A673 (cell line): ENCODE results near the gene LRPPRC. TPM values are rescaled to one million over a fixed set of nuclear protein-coding genes. Genes with fewer than 3 reads are reported as not detected.

Experiments
- BruUV-seq: library from RNA; stranded (reverse); fragments of 400-500 nt; replicated peaks from 2 replicates; lab custom pipeline; 2021; lab: Mats Ljungman, UMichigan
- CTCF ChIA-PET: fragments of 300-600 bp; sonication (Branson Sonifier 250); formaldehyde crosslinking; loops from one replicate; lab custom pipeline; 2022; ENCODE audit warnings: antibody characterized with exemption; lab: Charles Lee
- POLR2A ChIA-PET: fragments of 300-600 bp; sonication (Branson Sonifier 250); formaldehyde crosslinking; loops from one replicate; lab custom pipeline; 2022; ENCODE audit warnings: antibody characterized with exemption; ENCODE audit not compliant: low non-redundant PET; lab: Charles Lee
- DNase-seq: peaks from one replicate; pipeline ENCODE4 v3.0.0-alpha.2; 2015; ENCODE audit warnings: low spot score
- H3K27ac ChIP-seq: fragments of 200-600 bp; sonication (generic); 2 replicates; pipeline ENCODE4 v1.5.1; 2016; ENCODE audit warnings: mixed run types, low read depth, mild to moderate bottlenecking, mixed read lengths, antibody characterized with exemption, low read length; ENCODE audit not compliant: poor library complexity, severe bottlenecking
- H3K27me3 ChIP-seq: fragments of 200-600 bp; sonication (generic); replicated peaks from 2 replicates; pipeline ENCODE4 v1.6.1; 2017; ENCODE audit warnings: mixed run types, low read depth, mild to moderate bottlenecking, mixed read lengths, antibody characterized with exemption, low read length; ENCODE audit not compliant: insufficient read depth, poor library complexity
- H3K36me3 ChIP-seq: fragments of 200-600 bp; sonication (generic); 2 replicates; pipeline ENCODE4 v1.6.1; 2016; ENCODE audit warnings: mixed run types, mild to moderate bottlenecking, mixed read lengths, antibody characterized with exemption, low read length; ENCODE audit not compliant: insufficient read depth, poor library complexity, severe bottlenecking
- H3K4me1 ChIP-seq: fragments of 200-600 bp; sonication (generic); 2 replicates; pipeline ENCODE4 v1.6.1; 2017; ENCODE audit warnings: mixed run types, mild to moderate bottlenecking, mixed read lengths, antibody characterized with exemption, low read length; ENCODE audit not compliant: insufficient read depth, poor library complexity, severe bottlenecking
- H3K4me3 ChIP-seq: fragments of 200-600 bp; sonication (generic); 2 replicates; pipeline ENCODE4 v1.5.1; 2016; ENCODE audit warnings: low read depth, mixed run types, mild to moderate bottlenecking, mixed read lengths, low read length; ENCODE audit not compliant: poor library complexity, severe bottlenecking
- H3K9me3 ChIP-seq: fragments of 200-600 bp; sonication (generic); 2 replicates; pipeline ENCODE4 v1.6.1; 2016; ENCODE audit warnings: mixed run types, low read depth, mild to moderate bottlenecking, mixed read lengths, antibody characterized with exemption, low read length; ENCODE audit not compliant: poor library complexity, severe bottlenecking
- CTCF ChIP-seq: fragments of 300-800, 200-600 bp; sonication (generic); conservative IDR thresholded peaks from 2 replicates; pipeline ENCODE4 v1.5.1; 2017; ENCODE audit warnings: low read depth, mild to moderate bottlenecking, antibody characterized with exemption, low read length, moderate library complexity, mixed read lengths
- EZH2 ChIP-seq: fragments of 200-600 bp; sonication (generic); IDR thresholded peaks from 2 replicates; pipeline ENCODE4 v1.6.1; 2017; ENCODE audit warnings: borderline replicate concordance, low read depth, mild to moderate bottlenecking, mixed read lengths, antibody characterized with exemption, low read length; ENCODE audit not compliant: poor library complexity, severe bottlenecking
- intact Hi-C: fragments of 100-400 bp; cut with micrococcal nuclease; formaldehyde crosslinking; loops from one replicate; pipeline ENCODE4 v1.10.0; 2022; ENCODE audit not compliant: unreplicated experiment
- total RNA-seq: library from RNA; stranded (reverse); gene quantifications from 2 replicates; pipeline ENCODE4 v1.2.3, GENCODE V29; 2021

Gene LRPPRC
- total RNA-seq, 1 experiment from 2014 or later: 144 TPM

GRCh38 chr2:43943323-43943722, 52.5 kb downstream of the LRPPRC start:
- CTCF ChIA-PET: no interaction called here
- H3K27ac ChIP-seq: no peak overlapping the region
- no peak overlapping the region for H3K4me3 ChIP-seq
- peaks cover 35% of the 10 kb centered on the region for H3K4me1 ChIP-seq
- intact Hi-C loops: loop anchor here (5.0 kb wide), 1 partner anchor 34 kb away; no protein-coding TSS in a partner anchor
- H3K36me3 ChIP-seq: peaks cover 63% of the 10 kb centered on the region
- POLR2A ChIA-PET: no interaction called here
- no TSS peak for BruUV-seq
- no peaks in the 10 kb centered on the region for H3K27me3 ChIP-seq
- TF ChIP-seq CTCF: no peak
- no peak for TF ChIP-seq EZH2
- no peak for DNase-seq
- no peaks in the 10 kb centered on the region for H3K9me3 ChIP-seq

- Histone ChIP-seq H3K4me3 (no peak overlapping the region), H3K4me1 (peaks cover 35% of the 10 kb centered on the region), H3K9me3 (no peaks in the 10 kb centered on the region), H3K27me3 (no peaks in the 10 kb centered on the region), H3K36me3 (peaks cover 59% of the 10 kb centered on the region), H3K27ac (no peak overlapping the region)
- no TSS peak for BruUV-seq
- no peak for TF ChIP-seq EZH2
- TF ChIP-seq CTCF: no peak
- POLR2A ChIA-PET: no interaction called here
- intact Hi-C loops: loop anchor here (5.0 kb wide), 1 partner anchor 34 kb away; no protein-coding TSS in a partner anchor
- CTCF ChIA-PET: no interaction called here
- DNase-seq: no peak
These were observed 52.9 kb downstream of the LRPPRC start for GRCh38 chr2:43942881-43943280.

GRCh38 chr2:43941966-43942365, 53.8 kb downstream of the LRPPRC start:
- intact Hi-C loops: loop anchor here (5.0 kb wide), 1 partner anchor 35 kb away; no protein-coding TSS in a partner anchor
- CTCF ChIA-PET: no interaction called here

More at GRCh38 chr2:43941966-43942365, 53.8 kb downstream of the LRPPRC start:
- no peak for TF ChIP-seq CTCF
- no peak for TF ChIP-seq EZH2
- Histone ChIP-seq H3K9me3 (no peaks in the 10 kb centered on the region), H3K4me3 (no peak overlapping the region), H3K27me3 (no peaks in the 10 kb centered on the region), H3K27ac (no peak overlapping the region), H3K4me1 (peaks cover 35% of the 10 kb centered on the region), H3K36me3 (peaks cover 50% of the 10 kb centered on the region)
- POLR2A ChIA-PET: no interaction called here
- peak; percentile 44 for DNase-seq
- no TSS peak for BruUV-seq
